Gastroesophageal sphincter (tissue), 3 donors: ENCODE data around the gene RIMBP2.

Experiments used
- CTCF ChIP-seq, 4 experiments: fragments of 200-600 bp in 2 of 4; fragments of 450-650 bp in 2 of 4; sonication (generic) in 1 of 4; IDR thresholded peaks; one replicate each; pipeline ENCODE4 v1.5.1; 2017 to 2019; ENCODE audit warnings: antibody characterized with exemption in 4 of 4, mild to moderate bottlenecking in 2 of 4, moderate library complexity in 2 of 4
- EP300 ChIP-seq: sonication (generic); formaldehyde crosslinking; IDR thresholded peaks from one replicate; pipeline ENCODE4 v1.6.1; 2017; ENCODE audit warnings: antibody characterized with exemption, mild to moderate bottlenecking

- TF ChIP-seq CTCF (IDR thresholded peaks at IDR 0.05): no peak
- no peak for TF ChIP-seq EP300
Measured at GRCh38 chr12:130673036-130673705, 42.9 kb downstream of the RIMBP2 start.
